C4-2B (cell line): ENCODE measurements around the gene RFX2.
A peak's percentile ranks its signal among the peaks of the same experiment; 100 is the strongest.

Experiments used
- ZFX ChIP-seq: fragments of 450-650 bp; IDR thresholded peaks from 2 replicates; pipeline ENCODE4 v1.6.1; 2017
- TF ChIP-seq, protein P1 (sequence below): fragments of 450-650 bp; conservative IDR thresholded peaks from 2 replicates; pipeline ENCODE4 v1.5.1; 2017; ENCODE audit warnings: mild to moderate bottlenecking

DNA sequence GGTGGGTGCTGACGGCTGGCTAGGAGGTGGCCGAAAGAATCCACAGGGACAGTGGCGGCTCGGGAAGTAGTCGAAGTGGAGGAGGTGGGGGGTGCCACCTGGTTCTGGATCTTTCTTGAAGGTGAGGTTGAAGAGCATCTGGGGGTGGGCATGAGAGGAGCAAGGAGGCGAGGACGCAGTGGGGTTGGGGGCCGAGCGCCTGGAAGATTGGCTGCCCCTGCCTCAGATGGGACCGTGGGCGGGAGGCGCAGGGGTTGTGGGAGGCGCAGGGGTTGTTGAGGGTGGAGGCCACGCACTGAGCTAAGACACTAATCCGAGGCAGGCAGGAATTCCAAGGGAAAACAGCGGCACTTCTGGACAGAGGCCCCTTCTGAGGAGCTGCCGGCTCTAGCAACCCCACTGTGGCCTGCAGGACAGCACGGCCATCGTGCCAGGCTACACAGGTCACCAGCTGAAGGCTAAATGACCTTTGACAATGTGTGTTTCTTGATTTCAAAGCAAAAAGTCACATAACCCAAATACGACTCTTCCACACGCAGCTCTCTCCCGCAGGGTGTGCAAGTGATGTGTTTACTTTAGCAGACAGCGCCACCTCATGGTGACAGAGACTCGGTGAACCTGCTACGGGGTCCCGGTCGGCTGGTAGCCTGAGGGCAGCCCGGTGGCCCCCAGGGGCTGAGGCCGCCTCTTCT is 88.3 kb downstream of the RFX2 start:
- TF ChIP-seq, protein P1, sequence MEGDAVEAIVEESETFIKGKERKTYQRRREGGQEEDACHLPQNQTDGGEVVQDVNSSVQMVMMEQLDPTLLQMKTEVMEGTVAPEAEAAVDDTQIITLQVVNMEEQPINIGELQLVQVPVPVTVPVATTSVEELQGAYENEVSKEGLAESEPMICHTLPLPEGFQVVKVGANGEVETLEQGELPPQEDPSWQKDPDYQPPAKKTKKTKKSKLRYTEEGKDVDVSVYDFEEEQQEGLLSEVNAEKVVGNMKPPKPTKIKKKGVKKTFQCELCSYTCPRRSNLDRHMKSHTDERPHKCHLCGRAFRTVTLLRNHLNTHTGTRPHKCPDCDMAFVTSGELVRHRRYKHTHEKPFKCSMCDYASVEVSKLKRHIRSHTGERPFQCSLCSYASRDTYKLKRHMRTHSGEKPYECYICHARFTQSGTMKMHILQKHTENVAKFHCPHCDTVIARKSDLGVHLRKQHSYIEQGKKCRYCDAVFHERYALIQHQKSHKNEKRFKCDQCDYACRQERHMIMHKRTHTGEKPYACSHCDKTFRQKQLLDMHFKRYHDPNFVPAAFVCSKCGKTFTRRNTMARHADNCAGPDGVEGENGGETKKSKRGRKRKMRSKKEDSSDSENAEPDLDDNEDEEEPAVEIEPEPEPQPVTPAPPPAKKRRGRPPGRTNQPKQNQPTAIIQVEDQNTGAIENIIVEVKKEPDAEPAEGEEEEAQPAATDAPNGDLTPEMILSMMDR = peak; percentile 67
- no peak for TF ChIP-seq ZFX
